ENCODE data around the gene SLC9A9. TPM values are rescaled to one million over a fixed set of nuclear protein-coding genes. Genes with fewer than 3 reads are reported as not detected.

SLC9A9 gene
- total RNA-seq, 1 experiment from 2014 or later: 0.20 TPM

- DNase-seq: no peak
- H3K9me3 ChIP-seq: no peaks in the 10 kb centered on the region
- peaks cover 5% of the 10 kb centered on the region; the same call in 1 of the 2 replicates for H3K27me3 ChIP-seq
- no peaks in the 10 kb centered on the region for H3K36me3 ChIP-seq
- no peak overlapping the region for H3K4me3 ChIP-seq
These were observed 571.7 kb downstream of the SLC9A9 start for GRCh38 chr3:143276592-143276991.

- Histone ChIP-seq H3K9me3 (no peaks in the 10 kb centered on the region), H3K4me3 (no peak overlapping the region), H3K27me3 (peaks cover 5% of the 10 kb centered on the region; the same call in 1 of the 2 replicates), H3K36me3 (no peaks in the 10 kb centered on the region)
- no peak for DNase-seq
These were observed 574.1 kb downstream of the SLC9A9 start for GRCh38 chr3:143273975-143274690.

GRCh38 chr3:143271136-143271535, 577.1 kb downstream of the SLC9A9 start:
- H3K27me3 ChIP-seq: peaks cover 5% of the 10 kb centered on the region; the same call in 1 of the 2 replicates
- no peak for DNase-seq

GRCh38 chr3:143269741-143270140, 578.5 kb downstream of the SLC9A9 start:
- Histone ChIP-seq H3K4me3 (no peak overlapping the region), H3K9me3 (no peaks in the 10 kb centered on the region), H3K36me3 (no peaks in the 10 kb centered on the region), H3K27me3 (0 out of 2 replicates have a peak, but pooled peaks cover 5% of the 10 kb centered on the region)
- no peak for DNase-seq

More at GRCh38 chr3:143271136-143271535, 577.1 kb downstream of the SLC9A9 start:
- H3K4me3 ChIP-seq: no peak overlapping the region
- H3K36me3 ChIP-seq: no peaks in the 10 kb centered on the region
- H3K9me3 ChIP-seq: no peaks in the 10 kb centered on the region

- H3K4me3 ChIP-seq: no peak overlapping the region
- no peaks in the 10 kb centered on the region for H3K9me3 ChIP-seq
- DNase-seq: no peak
- no peaks in the 10 kb centered on the region for H3K27me3 ChIP-seq
- H3K36me3 ChIP-seq: no peaks in the 10 kb centered on the region
These were observed 580.3 kb downstream of the SLC9A9 start for GRCh38 chr3:143267989-143268388.

- no peaks in the 10 kb centered on the region for H3K27me3 ChIP-seq
- no peak for DNase-seq
These were observed 581.3 kb downstream of the SLC9A9 start for GRCh38 chr3:143266927-143267326.

GRCh38 chr3:143266511-143266910, 581.8 kb downstream of the SLC9A9 start:
- Histone ChIP-seq H3K36me3 (no peaks in the 10 kb centered on the region), H3K4me3 (no peak overlapping the region), H3K27me3 (no peaks in the 10 kb centered on the region), H3K9me3 (no peaks in the 10 kb centered on the region)
- DNase-seq: no peak

More at GRCh38 chr3:143266927-143267326, 581.3 kb downstream of the SLC9A9 start:
- H3K36me3 ChIP-seq: no peaks in the 10 kb centered on the region
- no peak overlapping the region for H3K4me3 ChIP-seq
- H3K9me3 ChIP-seq: no peaks in the 10 kb centered on the region

- no peaks in the 10 kb centered on the region for H3K36me3 ChIP-seq
- H3K9me3 ChIP-seq: no peaks in the 10 kb centered on the region
- H3K27me3 ChIP-seq: no peaks in the 10 kb centered on the region
- H3K4me3 ChIP-seq: no peak overlapping the region
- DNase-seq: no peak
These were observed 582.7 kb downstream of the SLC9A9 start for GRCh38 chr3:143265501-143266070.

GRCh38 chr3:143263852-143264513, 584.3 kb downstream of the SLC9A9 start:
- DNase-seq: no peak
- H3K36me3 ChIP-seq: no peaks in the 10 kb centered on the region
- no peaks in the 10 kb centered on the region for H3K27me3 ChIP-seq
- no peak overlapping the region for H3K4me3 ChIP-seq
- H3K9me3 ChIP-seq: no peaks in the 10 kb centered on the region

GRCh38 chr3:143261848-143262247, 586.4 kb downstream of the SLC9A9 start:
- Histone ChIP-seq H3K27me3 (no peaks in the 10 kb centered on the region), H3K36me3 (no peaks in the 10 kb centered on the region), H3K9me3 (no peaks in the 10 kb centered on the region), H3K4me3 (no peak overlapping the region)
- DNase-seq: no peak

- Histone ChIP-seq H3K27me3 (no peaks in the 10 kb centered on the region), H3K9me3 (no peaks in the 10 kb centered on the region), H3K36me3 (no peaks in the 10 kb centered on the region), H3K4me3 (no peak overlapping the region)
- no peak for DNase-seq
These were observed 589.6 kb downstream of the SLC9A9 start for GRCh38 chr3:143258692-143259091.

GRCh38 chr3:143256416-143256815, 591.9 kb downstream of the SLC9A9 start:
- Histone ChIP-seq H3K36me3 (no peaks in the 10 kb centered on the region), H3K27me3 (no peaks in the 10 kb centered on the region), H3K9me3 (no peaks in the 10 kb centered on the region), H3K4me3 (no peak overlapping the region)
- no peak for DNase-seq

- Histone ChIP-seq H3K27me3 (no peaks in the 10 kb centered on the region), H3K36me3 (no peaks in the 10 kb centered on the region), H3K9me3 (no peaks in the 10 kb centered on the region), H3K4me3 (no peak overlapping the region)
- DNase-seq: no peak
These were observed 592.5 kb downstream of the SLC9A9 start for GRCh38 chr3:143255739-143256138.

GRCh38 chr3:143252931-143253330, 595.3 kb downstream of the SLC9A9 start:
- Histone ChIP-seq H3K36me3 (no peaks in the 10 kb centered on the region), H3K27me3 (no peaks in the 10 kb centered on the region), H3K9me3 (no peaks in the 10 kb centered on the region), H3K4me3 (no peak overlapping the region)
- peak; percentile 13 for DNase-seq

- Histone ChIP-seq H3K9me3 (no peaks in the 10 kb centered on the region), H3K36me3 (no peaks in the 10 kb centered on the region), H3K27me3 (no peaks in the 10 kb centered on the region), H3K4me3 (no peak overlapping the region)
- DNase-seq: no peak
These were observed 599.3 kb downstream of the SLC9A9 start for GRCh38 chr3:143249014-143249413.

GRCh38 chr3:143247073-143247472, 601.2 kb downstream of the SLC9A9 start:
- no peak for DNase-seq
- Histone ChIP-seq H3K9me3 (no peaks in the 10 kb centered on the region), H3K27me3 (no peaks in the 10 kb centered on the region), H3K4me3 (no peak overlapping the region), H3K36me3 (no peaks in the 10 kb centered on the region)

- no peak for DNase-seq
- Histone ChIP-seq H3K9me3 (no peaks in the 10 kb centered on the region), H3K4me3 (no peak overlapping the region), H3K27me3 (no peaks in the 10 kb centered on the region), H3K36me3 (no peaks in the 10 kb centered on the region)
These were observed 602.6 kb downstream of the SLC9A9 start for GRCh38 chr3:143245692-143246091.

Data from MG63 (cell line).